Stomach (tissue), 4 donors: Measurements from ENCODE around the gene SPNS1.

Experiments
- CTCF ChIP-seq, 7 experiments: fragments of 450-650 bp in 4 of 7; fragments of 200-600 bp in 3 of 7; sonication (generic) in 3 of 7; IDR thresholded peaks; one replicate each; pipeline ENCODE4 v1.5.1; 2016 to 2019; ENCODE audit warnings: antibody characterized with exemption in 7 of 7, control low read depth in 2 of 7, mild to moderate bottlenecking in 1 of 7
- POLR2A ChIP-seq, 4 donors: fragments of 450-650 bp; IDR thresholded peaks; one replicate each; pipeline ENCODE4 v1.6.1; 2016; ENCODE audit warnings: antibody characterized with exemption in 4 of 4, control low read depth in 2 of 4, mild to moderate bottlenecking in 1 of 4, moderate library complexity in 1 of 4
- POLR2AphosphoS5 ChIP-seq, 3 donors: sonication (generic); formaldehyde crosslinking; IDR thresholded peaks; one replicate each; pipeline ENCODE4 v1.6.1; 2016; ENCODE audit warnings: antibody characterized with exemption in 3 of 3

DNA sequence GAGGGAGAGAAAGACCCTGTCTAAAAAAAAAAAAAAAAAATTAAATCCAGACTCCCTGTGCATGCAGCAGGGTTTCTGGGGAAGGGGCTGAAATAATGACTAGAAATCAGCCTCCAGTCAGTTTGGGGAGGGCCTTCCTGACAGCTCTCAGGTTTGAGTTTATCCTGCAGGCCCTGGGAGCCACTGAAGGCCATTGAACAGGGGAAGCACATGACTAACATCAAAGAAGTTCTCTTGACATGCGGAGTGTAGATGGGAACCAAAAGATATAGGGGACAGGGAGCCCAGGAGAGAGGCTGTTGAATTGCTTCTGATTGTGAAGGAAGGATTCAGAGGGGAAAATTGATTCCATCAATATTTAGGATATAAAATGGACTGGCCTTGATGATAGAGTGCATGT lies 46.8 kb upstream of the SPNS1 start:
- TF ChIP-seq POLR2AphosphoS5 (IDR thresholded peaks at IDR 0.05) (no peak), POLR2A (IDR thresholded peaks at IDR 0.05) (no peak), CTCF (IDR thresholded peaks at IDR 0.05) (no peak)
